B cell (primary cell): ENCODE measurements around the gene NOL6.

Experiments used
- EZH2 ChIP-seq: IDR thresholded peaks from 2 replicates; pipeline ENCODE4 v1.6.1; 2012; ENCODE audit warnings: borderline replicate concordance, low read depth, mild to moderate bottlenecking, moderate library complexity, low read length; ENCODE audit not compliant: insufficient read depth, poor library complexity, severe bottlenecking
- TF ChIP-seq, protein P1 (sequence below): fragments of 200-600 bp; IDR thresholded peaks from one replicate; pipeline ENCODE4 v1.8.0; 2022; ENCODE audit warnings: antibody characterized with exemption, mild to moderate bottlenecking

DNA sequence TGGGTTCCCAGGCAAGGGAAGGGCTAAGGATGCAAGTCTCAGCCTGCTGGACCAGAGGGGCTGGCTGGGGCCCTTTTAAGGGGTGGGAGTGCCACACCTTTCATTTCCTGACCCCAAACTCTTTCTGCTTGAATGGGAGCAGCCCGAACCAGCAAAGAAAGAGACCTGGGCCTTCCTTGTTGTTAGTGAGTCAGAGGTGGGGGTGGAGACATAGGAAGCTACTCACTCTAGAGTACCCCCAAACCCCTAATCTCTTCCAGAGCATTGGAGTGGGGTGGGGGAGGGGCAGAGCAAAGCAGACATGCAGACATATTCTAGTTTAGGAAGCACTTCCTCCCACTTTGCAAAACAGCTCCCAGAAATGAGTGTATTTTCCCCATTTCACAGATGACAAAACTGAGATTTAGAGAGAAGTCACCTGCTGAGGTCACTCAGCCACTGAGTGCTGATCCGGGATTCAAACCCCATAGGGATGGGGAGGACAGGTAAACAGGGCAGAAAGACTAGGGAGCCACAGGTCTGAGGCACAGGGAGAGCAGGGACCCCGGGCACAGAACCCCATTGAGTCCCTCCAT is 20.4 kb downstream of the NOL6 start:
- TF ChIP-seq, protein P1, sequence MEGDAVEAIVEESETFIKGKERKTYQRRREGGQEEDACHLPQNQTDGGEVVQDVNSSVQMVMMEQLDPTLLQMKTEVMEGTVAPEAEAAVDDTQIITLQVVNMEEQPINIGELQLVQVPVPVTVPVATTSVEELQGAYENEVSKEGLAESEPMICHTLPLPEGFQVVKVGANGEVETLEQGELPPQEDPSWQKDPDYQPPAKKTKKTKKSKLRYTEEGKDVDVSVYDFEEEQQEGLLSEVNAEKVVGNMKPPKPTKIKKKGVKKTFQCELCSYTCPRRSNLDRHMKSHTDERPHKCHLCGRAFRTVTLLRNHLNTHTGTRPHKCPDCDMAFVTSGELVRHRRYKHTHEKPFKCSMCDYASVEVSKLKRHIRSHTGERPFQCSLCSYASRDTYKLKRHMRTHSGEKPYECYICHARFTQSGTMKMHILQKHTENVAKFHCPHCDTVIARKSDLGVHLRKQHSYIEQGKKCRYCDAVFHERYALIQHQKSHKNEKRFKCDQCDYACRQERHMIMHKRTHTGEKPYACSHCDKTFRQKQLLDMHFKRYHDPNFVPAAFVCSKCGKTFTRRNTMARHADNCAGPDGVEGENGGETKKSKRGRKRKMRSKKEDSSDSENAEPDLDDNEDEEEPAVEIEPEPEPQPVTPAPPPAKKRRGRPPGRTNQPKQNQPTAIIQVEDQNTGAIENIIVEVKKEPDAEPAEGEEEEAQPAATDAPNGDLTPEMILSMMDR, result no peak
- no peak for TF ChIP-seq EZH2
